ENCODE measurements around the gene TECPR2.
"Not testable (repeated sequence)": the region's sequence is repeated elsewhere in the genome, so short reads cannot be mapped to it uniquely, and the experiment has no call there.

TECPR2 gene

DNA sequence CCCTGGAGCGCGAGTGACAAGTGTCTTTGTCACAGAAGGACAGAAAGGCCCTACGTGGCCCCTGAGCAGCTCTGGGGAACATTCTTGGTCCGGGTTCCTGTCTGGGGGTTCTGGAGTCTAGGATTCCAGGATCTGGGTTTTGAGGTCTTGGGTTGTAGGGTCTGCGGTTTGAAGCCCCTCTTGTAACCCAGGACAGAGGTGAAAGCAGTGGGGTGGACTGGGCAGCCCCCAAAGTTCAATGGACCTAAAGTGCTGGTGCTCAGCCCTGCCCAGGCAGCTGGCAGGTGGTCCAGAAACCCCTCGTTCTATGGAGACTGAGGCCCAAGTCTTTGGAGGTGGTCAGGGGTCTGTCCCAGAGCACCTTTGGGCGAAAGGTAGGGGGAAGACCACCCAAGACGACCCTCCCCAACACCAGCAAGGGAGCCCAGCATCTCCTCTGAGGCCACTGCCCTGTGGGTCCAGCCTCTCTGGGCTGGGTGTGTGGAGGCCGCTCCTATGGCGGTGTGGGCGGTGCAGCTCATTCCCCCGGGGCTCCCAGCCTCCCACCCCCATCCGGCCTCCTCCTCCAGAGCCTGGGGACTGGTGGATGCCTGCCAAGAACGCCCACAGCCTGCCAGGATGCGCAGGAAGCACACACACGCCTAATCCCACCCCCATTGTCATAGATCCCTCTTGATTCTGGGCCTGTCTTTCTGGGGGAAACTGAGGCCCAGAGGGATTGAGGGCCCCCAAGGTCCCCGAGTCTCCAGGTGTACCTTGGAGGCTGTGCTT, 177.0 kb downstream of the TECPR2 start:
- peak; percentile 87 for DNase-seq

DNA sequence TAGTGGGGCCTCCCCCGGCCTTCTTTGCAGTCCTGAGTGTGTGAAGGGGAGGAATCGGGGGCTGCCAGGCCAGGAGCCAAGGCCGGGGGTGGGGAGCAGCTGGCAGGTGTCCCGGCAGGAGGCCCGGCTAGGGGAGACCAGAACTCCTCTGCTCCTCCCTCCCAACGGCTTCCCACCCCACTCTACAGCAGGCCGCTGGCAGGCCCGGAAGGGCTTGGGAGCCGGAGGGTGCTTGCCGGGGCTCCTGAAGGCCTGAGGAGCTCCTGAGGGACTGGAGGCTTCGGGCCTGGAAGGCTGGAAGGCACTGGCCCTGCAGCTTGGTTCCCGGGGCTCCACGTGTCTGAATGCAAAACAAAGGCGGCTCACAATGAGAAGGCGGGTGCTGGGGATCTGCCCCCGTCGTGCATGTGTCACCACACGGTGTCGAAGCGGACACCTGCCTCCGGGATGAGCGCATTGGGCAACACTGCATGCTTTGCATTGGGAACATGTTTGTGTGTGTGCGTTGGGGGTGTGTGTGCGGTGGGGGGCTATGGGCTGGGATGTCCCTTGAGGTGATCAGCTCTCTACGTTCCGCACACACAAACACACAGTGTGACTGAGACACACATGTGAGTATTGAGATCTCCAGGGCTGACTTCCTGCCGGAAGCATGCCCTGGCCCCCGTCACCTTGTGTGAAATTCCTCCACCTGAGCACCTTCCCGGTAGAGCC, 177.7 kb downstream of the TECPR2 start:
- peak; percentile 77 for DNase-seq

DNA sequence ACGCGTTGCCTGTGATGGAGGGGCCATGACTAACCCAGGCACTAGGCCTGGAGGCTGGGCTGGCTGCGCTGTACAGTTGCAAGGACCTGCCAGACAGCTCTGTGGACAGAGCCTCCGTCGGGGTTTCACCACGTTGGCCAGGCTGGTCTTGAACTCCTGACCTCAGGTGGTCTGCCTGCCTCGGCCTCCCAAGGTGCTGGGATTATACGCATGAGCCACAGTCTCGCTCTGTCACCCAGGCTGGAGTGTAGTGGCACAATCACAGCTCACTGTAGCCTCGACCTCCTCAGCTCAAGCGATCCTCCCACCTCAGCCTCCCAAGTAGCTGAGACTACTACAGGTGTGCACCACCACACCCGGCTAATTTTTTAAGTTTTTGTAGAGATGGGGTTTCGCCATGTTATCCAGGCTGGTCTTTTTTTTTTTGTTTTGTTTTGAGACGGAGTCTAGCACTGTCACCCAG, 178.3 kb downstream of the TECPR2 start:
- DNase-seq, result not testable (repeated sequence)

DNA sequence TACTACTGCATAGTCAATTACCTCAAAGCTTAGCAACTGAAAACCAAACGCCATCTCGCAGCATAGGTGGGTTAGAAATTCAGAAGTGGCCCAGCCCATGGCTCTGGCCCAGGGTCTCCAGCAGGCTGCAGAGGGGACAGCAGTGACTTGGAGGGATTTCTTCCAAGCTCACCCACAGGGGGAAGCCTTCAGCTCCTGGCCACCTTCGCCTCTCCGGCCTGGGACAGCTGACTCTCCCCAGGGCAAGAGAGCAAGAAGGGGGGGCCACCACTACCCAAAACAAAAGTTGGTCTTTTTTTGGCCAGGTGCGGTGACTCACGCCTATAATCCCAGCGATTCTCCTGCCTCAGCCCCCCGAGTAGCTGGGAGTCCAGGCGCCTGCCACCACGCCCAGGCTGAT, 179.0 kb downstream of the TECPR2 start:
- DNase-seq, result no peak

DNA sequence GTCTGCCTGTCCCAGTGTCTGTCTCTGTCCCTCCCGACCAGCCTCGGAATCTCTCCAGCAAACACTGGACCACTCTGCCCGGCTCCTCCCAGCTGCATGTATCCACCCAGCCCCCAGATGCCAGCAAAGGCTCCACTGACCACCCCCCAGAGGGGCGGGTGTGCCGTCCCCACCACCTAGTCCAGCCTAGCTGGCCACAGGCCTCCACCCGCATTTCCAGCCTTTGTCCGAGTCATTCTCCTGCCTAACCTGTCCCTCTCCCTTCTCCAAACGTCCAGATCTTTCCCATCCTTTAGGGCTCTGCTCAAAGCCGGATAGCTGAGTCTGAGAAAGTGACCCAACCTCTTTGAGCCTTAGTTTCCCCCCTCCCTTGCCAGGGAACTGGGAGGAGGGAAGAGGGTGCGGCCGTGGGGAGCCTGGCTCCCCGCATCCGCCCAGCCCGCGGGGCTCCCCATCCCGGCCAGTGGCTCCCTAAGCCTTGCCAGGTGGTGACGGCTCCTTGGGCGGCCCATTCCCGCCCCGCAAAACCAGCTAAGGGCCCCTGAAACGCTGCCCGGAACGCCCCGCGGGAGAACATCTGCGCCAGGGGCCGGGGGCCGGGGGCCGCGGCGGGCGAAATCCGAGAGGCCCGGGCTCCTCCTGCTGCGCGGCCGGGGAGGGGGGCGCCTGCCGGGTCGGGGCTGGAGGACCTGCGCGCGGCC, 181.5 kb downstream of the TECPR2 start:
- DNase-seq, result peak; percentile 72

DNA sequence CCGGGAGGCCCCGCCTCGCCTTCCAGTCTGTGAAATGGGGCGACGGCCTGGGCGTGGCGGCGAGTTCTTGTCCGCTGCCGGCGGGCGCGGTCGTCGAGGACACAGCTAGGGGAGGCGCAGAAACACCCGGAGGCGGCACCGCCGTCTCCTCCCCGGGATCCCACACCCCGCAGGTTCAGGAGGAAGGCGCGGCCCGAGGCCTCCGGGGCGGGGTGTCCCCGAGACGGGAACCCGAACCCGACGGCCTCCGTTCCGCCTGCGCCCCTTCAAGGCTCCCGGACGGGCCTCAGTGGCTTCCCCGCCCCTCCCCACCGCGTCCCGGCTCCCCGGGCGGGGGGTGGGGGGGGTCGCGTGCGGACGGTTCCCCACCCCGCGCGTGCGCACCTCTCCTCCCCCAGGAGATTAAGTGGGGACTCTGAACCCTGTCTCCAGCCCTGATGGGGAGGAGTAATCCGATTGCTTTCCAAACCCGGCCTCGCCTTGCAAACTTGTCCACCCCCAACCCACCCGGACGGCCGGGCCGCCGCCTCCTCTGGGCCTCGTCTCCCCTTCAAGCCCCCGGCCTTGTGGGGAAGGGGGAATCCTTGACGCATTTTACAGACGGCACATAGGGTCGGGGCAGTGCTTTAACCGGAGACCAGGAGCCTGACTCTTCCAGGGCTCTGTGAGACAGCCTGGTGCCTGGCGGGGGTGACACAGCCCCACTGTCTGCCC, 182.2 kb downstream of the TECPR2 start:
- DNase-seq, result peak; percentile 95

DNA sequence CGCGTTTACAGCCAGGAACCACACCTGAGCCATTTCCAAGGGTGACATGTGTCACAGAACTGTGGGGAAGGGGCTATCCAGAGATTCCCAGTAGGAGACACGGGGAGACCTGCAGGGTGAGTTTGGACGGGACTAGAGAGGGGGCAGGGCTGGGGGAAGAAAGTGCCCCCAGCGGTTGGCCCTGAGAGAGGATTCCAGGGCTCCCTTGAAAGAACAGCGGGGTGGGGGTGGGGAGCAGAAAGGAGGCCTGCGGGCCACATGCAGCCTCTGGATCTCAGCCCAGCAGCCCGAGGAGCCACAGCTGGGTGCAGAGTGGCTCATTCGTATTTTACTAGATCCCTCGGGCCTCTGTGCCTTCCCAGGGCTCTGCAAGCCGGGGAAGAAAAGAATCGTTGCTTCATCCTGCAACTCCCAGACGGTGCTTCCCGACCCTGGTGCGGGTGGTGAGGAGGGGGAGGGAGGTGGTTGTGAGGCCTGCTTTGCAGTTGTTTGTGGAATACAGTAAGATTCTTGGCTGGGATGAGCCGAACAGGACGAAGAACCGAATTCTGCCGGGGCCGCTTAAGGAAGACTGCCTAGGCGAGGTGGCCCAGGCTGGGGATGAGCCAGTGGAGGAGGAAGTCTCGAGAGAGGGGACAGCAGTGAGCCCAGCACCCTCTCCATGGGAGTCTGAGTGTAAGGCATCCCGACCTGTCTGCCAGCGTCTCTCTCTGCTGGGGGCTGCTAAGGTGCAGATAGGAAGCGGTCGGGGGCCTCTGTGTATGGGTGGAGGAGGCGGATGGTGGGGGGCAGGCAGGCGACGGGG, 182.9 kb downstream of the TECPR2 start:
- DNase-seq, result peak; percentile 87

DNA sequence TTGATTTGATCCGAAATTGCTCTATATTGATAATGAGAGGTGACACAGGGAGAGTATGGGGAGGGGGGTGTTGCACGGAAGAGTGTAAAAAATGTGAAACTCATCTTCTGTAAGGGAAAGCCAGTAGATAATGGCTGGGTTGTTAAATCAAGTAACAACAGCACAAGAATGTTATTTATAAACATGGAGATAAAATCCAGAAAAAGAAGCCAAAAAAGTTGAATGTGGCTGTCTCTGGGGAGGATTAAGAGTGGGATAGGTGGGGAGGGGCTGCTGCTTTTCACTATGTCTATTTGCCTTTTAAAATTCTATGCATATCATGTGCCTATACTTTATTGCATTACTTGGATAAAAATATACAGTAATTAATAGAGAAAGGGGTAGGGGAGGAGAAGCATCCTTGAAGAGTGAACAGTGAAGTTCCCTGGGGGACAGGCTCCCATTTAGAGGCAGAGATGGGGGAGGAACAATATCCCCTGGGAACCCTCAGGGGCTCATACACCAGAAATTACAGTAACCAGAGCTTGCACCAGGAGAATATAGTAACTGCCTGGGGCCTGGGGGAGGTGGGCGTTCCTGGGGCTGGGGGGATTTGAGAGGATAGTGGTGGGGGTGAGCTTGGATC, 186.0 kb downstream of the TECPR2 start:
- no peak for DNase-seq

DNA sequence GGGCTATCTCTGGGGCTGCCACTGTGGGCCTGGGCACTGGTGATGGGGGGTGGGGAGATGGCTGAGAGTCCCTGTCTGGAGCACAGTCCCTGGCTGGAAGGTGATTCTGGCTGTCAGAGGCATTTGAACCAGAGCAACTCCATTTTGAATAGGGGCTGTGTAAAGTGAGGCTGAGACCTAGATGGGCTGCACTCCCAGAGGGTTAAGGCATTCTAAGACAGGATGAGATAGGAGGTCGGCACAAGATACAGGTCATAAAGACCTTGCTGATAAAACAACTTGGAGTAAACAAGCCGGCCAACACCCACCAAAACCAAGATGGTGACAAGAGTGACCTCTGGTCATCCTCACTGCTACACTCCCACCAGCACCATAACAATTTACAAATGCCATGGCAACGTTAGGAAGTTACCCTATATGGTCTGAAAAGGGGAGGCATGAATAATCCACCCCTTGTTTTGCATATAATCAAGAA, 188.2 kb downstream of the TECPR2 start:
- DNase-seq, result not testable (repeated sequence)

All from NCI-H82 (cell line).